ENCODE measurements around the gene MMADHC. TPM values are rescaled to one million over a fixed set of nuclear protein-coding genes. Genes with fewer than 3 reads are reported as not detected.

Gene MMADHC
- polyA plus RNA-seq, 1 donor (not counting 4 experiments of a cell fraction or from before 2014, with no cell fraction given), result 140 TPM

DNA sequence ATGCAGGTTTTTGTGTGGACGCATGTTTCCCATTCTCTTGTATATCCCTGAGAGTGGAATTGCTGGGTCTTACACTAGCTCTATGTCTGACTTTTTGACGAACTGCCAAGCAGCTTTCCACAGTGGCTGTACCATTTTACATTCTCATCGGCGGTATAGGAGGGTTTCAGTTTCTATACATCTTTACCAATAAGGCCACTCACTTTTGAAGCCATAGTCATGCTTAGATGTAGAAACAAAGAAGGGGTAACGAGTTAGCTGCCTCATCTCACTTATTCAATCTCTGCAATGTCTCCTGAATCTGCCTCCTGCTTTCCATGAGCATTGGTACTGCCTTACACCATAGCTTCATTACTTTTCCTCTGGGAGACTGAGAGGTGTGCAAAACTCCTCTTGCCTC is 47.4 kb downstream of the MMADHC start:
- no peak overlapping the region for H2AFZ ChIP-seq (ENCODE audit: control insufficient read depth, low read length)
- no peak for DNase-seq (ENCODE audit: low read depth, low spot score)
- no peak for TF ChIP-seq CTCF (optimal IDR thresholded peaks at IDR 0.05 in 1 of 3, IDR thresholded peaks at IDR 0.05 in 1 of 3, conservative IDR thresholded peaks at IDR 0.05 in 1 of 3; ENCODE audit: extremely low read depth in 1 of 3, insufficient read depth in 2 of 3, low read length in 3 of 3)
- TF ChIP-seq EZH2 (IDR thresholded peaks at IDR 0.05; ENCODE audit: low read length), result no peak
- H3K9me1 ChIP-seq (ENCODE audit: control insufficient read depth, extremely low read depth, insufficient read depth, low read length), result no peaks in the 10 kb centered on the region
- no peak overlapping the region for H3K4me2 ChIP-seq (ENCODE audit: control insufficient read depth, extremely low read depth, insufficient read depth, low read depth, low read length)
- H3K79me2 ChIP-seq (ENCODE audit: control insufficient read depth, insufficient read depth, low read length), result no peaks in the 10 kb centered on the region
- no peak for FAIRE-seq
- peaks cover 11% of the 10 kb centered on the region for H3K4me1 ChIP-seq (ENCODE audit: control insufficient read depth, extremely low read depth, insufficient read depth, low read length)
- H3K9ac ChIP-seq (ENCODE audit: control insufficient read depth, extremely low read depth, insufficient read depth, low read length), result no peak overlapping the region
- no peaks in the 10 kb centered on the region for H3K27me3 ChIP-seq (ENCODE audit: control insufficient read depth, extremely low read depth, insufficient read depth, low read length)
- no peak overlapping the region for H3K4me3 ChIP-seq (ENCODE audit: control insufficient read depth in 2 of 3, extremely low read depth in 1 of 3, insufficient read depth in 2 of 3, low read depth in 1 of 3, low read length in 3 of 3)
- H3K9me3 ChIP-seq (ENCODE audit: control insufficient read depth, low read depth, low read length), result no peaks in the 10 kb centered on the region
- no peaks in the 10 kb centered on the region for H3K36me3 ChIP-seq (ENCODE audit: control insufficient read depth in 2 of 2, extremely low read depth in 1 of 2, insufficient read depth in 2 of 2, low read length in 2 of 2)
- H4K20me1 ChIP-seq (ENCODE audit: control insufficient read depth, extremely low read depth, insufficient read depth, low read length), result no peaks in the 10 kb centered on the region
- dilution Hi-C loops (cut with MboI; ENCODE audit: extremely low pct_ligation_motif_present, low sequenced_read_pairs), result no loop called here
- H3K27ac ChIP-seq (ENCODE audit: control insufficient read depth, insufficient read depth, low read length), result no peak overlapping the region

DNA sequence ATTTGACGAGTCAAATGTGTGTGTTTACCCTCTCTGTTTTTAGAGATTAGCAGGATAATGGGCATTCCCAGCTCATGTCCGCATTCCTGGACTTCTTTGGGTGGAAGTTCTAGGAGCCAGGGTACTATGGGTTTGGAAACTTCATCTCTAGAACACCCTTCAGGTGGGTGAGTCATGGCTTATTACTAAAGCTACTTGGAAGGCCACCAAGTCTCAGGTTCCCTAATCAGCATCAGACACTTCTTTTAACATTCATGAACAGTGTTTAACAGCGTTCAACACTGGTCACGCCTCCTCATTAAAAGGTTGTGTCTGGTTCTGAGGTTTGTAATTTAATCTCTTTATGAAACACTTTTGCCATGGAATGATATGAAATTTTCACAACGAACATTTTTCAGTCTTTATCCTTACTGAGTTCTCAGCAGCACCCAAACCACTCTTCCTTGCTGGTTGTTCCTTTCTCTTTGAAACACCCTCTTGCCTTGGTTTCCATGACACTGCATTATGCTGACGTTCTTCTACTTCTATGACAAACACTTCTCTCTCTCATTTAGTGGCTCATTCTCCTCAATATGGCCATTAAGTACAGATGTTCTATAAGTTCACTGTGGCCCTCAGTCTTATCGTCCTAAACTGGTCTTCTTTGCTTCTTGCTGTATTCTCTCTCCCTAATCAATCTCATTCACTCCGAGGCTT is 49.3 kb downstream of the MMADHC start:
- H3K36me3 ChIP-seq (ENCODE audit: control insufficient read depth in 2 of 2, extremely low read depth in 1 of 2, insufficient read depth in 2 of 2, low read length in 2 of 2), result no peaks in the 10 kb centered on the region
- peak overlapping the region; percentile 76 for H3K4me2 ChIP-seq (ENCODE audit: control insufficient read depth, extremely low read depth, insufficient read depth, low read depth, low read length)
- H3K27me3 ChIP-seq (ENCODE audit: control insufficient read depth, extremely low read depth, insufficient read depth, low read length), result no peaks in the 10 kb centered on the region
- H3K9me3 ChIP-seq (ENCODE audit: control insufficient read depth, low read depth, low read length), result no peaks in the 10 kb centered on the region
- H3K9me1 ChIP-seq (ENCODE audit: control insufficient read depth, extremely low read depth, insufficient read depth, low read length), result no peaks in the 10 kb centered on the region
- peak; percentile 96 for FAIRE-seq
- no peak for TF ChIP-seq CTCF (optimal IDR thresholded peaks at IDR 0.05 in 1 of 3, IDR thresholded peaks at IDR 0.05 in 1 of 3, conservative IDR thresholded peaks at IDR 0.05 in 1 of 3; ENCODE audit: extremely low read depth in 1 of 3, insufficient read depth in 2 of 3, low read length in 3 of 3)
- no peak for TF ChIP-seq EZH2 (IDR thresholded peaks at IDR 0.05; ENCODE audit: low read length)
- H3K79me2 ChIP-seq (ENCODE audit: control insufficient read depth, insufficient read depth, low read length), result no peaks in the 10 kb centered on the region
- H3K9ac ChIP-seq (ENCODE audit: control insufficient read depth, extremely low read depth, insufficient read depth, low read length), result no peak overlapping the region
- H2AFZ ChIP-seq (ENCODE audit: control insufficient read depth, low read length), result peak overlapping the region; percentile 20
- H3K4me1 ChIP-seq (ENCODE audit: control insufficient read depth, extremely low read depth, insufficient read depth, low read length), result peaks cover 11% of the 10 kb centered on the region
- dilution Hi-C loops (cut with MboI; ENCODE audit: extremely low pct_ligation_motif_present, low sequenced_read_pairs), result no loop called here
- DNase-seq (ENCODE audit: low read depth, low spot score), result peak; percentile 59
- no peaks in the 10 kb centered on the region for H4K20me1 ChIP-seq (ENCODE audit: control insufficient read depth, extremely low read depth, insufficient read depth, low read length)
- H3K4me3 ChIP-seq (ENCODE audit: control insufficient read depth in 2 of 3, extremely low read depth in 1 of 3, insufficient read depth in 2 of 3, low read depth in 1 of 3, low read length in 3 of 3), result peak overlapping the region in 1 of 3 experiments; percentile 16
- H3K27ac ChIP-seq (ENCODE audit: control insufficient read depth, insufficient read depth, low read length), result no peak overlapping the region

All from keratinocyte (primary cell).